ENCODE measurements around the gene TAGAP. TPM values are rescaled to one million over a fixed set of nuclear protein-coding genes. Genes with fewer than 3 reads are reported as not detected.
"Not testable (repeated sequence)": the region's sequence is repeated elsewhere in the genome, so short reads cannot be mapped to it uniquely, and the experiment has no call there.

TAGAP gene
- polyA plus RNA-seq, 4 donors = 0.45 to 3.8 (median 1.9) TPM

DNA sequence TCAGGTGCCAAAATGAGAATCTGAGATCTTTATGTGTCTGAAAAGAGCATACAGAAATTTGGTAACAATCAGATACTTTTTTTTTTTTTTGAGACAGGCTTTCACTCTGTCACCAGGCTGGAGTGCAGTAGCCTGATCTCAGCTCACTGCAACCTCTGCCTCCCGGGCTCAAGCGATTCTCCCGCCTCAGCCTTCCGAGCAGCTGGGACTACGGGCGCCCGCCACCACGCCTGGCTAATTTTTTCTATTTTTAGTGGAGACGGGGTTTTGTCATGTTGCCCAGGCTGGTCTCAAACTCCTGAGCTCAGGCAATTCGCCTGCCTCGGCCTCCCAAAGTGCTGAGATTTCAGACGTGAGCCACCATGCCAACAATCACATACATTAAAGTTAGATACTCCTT lies 6.5 kb downstream of the TAGAP start:
- H3K27me3 ChIP-seq (ENCODE audit: control insufficient read depth in 3 of 3, insufficient read depth in 3 of 3, low read length in 3 of 3); H3K36me3 ChIP-seq (ENCODE audit: control insufficient read depth in 3 of 3, insufficient read depth in 2 of 3, low read depth in 1 of 3, low read length in 3 of 3); H3K4me3 ChIP-seq (ENCODE audit: low read depth in 1 of 3, low read length in 3 of 3); FAIRE-seq; H3K4me1 ChIP-seq (ENCODE audit: control insufficient read depth in 3 of 3, insufficient read depth in 2 of 3, low read depth in 1 of 3, low read length in 2 of 3); H3K9me3 ChIP-seq (ENCODE audit: control insufficient read depth in 2 of 2, insufficient read depth in 1 of 2, low read depth in 1 of 2, low read length in 1 of 2); DNase-seq; H3K27ac ChIP-seq (ENCODE audit: low read depth in 1 of 3, low read length in 2 of 3): not testable (repeated sequence)
- 82 to 86% (median 84%) methylated on average over 12 of the region's 12 CpGs for WGBS, 3 donors

GRCh38 chr6:159037756-159038290 lies 7.0 kb downstream of the TAGAP start:
- FAIRE-seq = no peak
- no peak for DNase-seq
- no peaks in the 10 kb centered on the region for H3K9me3 ChIP-seq (ENCODE audit: control insufficient read depth in 2 of 2, insufficient read depth in 1 of 2, low read depth in 1 of 2, low read length in 1 of 2)
- H3K27me3 ChIP-seq (ENCODE audit: control insufficient read depth in 3 of 3, insufficient read depth in 3 of 3, low read length in 3 of 3) = no peaks in the 10 kb centered on the region
- H3K4me3 ChIP-seq (ENCODE audit: low read depth in 1 of 3, low read length in 3 of 3) = no peak overlapping the region
- H3K4me1 ChIP-seq (ENCODE audit: control insufficient read depth in 3 of 3, insufficient read depth in 2 of 3, low read depth in 1 of 3, low read length in 2 of 3) = peaks cover 0 to 4% (median 0%) of the 10 kb centered on the region in 3 donors
- peaks cover 0 to 2% (median 2%) of the 10 kb centered on the region in 3 donors for H3K36me3 ChIP-seq (ENCODE audit: control insufficient read depth in 3 of 3, insufficient read depth in 2 of 3, low read depth in 1 of 3, low read length in 3 of 3)
- 64 to 71% (median 68%) methylated on average over 5 of the region's 5 CpGs for WGBS, 3 donors
- H3K27ac ChIP-seq (ENCODE audit: low read depth in 1 of 3, low read length in 2 of 3) = no peak overlapping the region

GRCh38 chr6:159036673-159037072 lies 8.1 kb downstream of the TAGAP start:
- no peaks in the 10 kb centered on the region for H3K9me3 ChIP-seq (ENCODE audit: control insufficient read depth in 2 of 2, insufficient read depth in 1 of 2, low read depth in 1 of 2, low read length in 1 of 2)
- no peak overlapping the region for H3K4me3 ChIP-seq (ENCODE audit: low read depth in 1 of 3, low read length in 3 of 3)
- H3K27me3 ChIP-seq (ENCODE audit: control insufficient read depth in 3 of 3, insufficient read depth in 3 of 3, low read length in 3 of 3) = no peaks in the 10 kb centered on the region
- no peak for DNase-seq
- FAIRE-seq = no peak
- no peaks in the 10 kb centered on the region for H3K4me1 ChIP-seq (ENCODE audit: control insufficient read depth in 3 of 3, insufficient read depth in 2 of 3, low read depth in 1 of 3, low read length in 2 of 3)
- 86 to 97% (median 92%) methylated on average over 13 to 14 of the region's 14 CpGs for WGBS, 3 donors
- H3K27ac ChIP-seq (ENCODE audit: low read depth in 1 of 3, low read length in 2 of 3) = no peak overlapping the region
- peaks cover 0 to 2% (median 2%) of the 10 kb centered on the region in 3 donors for H3K36me3 ChIP-seq (ENCODE audit: control insufficient read depth in 3 of 3, insufficient read depth in 2 of 3, low read depth in 1 of 3, low read length in 3 of 3)

DNA sequence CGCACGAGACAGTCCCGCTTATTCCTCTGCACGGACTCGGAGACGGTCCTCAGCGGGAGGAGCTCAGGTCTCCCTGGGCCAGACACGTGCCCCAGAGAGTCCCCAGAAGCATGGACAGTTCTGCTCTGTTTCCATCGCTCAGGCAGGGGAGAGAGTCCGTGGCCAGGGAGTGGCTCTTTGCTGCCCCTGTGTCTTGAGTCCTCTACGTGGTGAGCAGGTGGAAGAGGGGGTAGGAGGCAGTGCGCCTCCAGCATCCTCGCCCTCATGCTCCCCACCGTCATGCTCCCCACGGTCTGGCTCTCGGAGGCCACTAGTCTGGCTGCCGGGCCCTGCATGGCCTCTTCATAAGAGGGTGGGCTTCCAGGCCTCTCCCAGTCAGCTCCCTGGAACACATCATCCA lies 8.9 kb downstream of the TAGAP start:
- H3K27me3 ChIP-seq (ENCODE audit: control insufficient read depth in 3 of 3, insufficient read depth in 3 of 3, low read length in 3 of 3) = no peaks in the 10 kb centered on the region
- FAIRE-seq (no peak), DNase-seq (no peak)
- no peaks in the 10 kb centered on the region for H3K9me3 ChIP-seq (ENCODE audit: control insufficient read depth in 2 of 2, insufficient read depth in 1 of 2, low read depth in 1 of 2, low read length in 1 of 2)
- peaks cover 0 to 2% (median 2%) of the 10 kb centered on the region in 3 donors for H3K36me3 ChIP-seq (ENCODE audit: control insufficient read depth in 3 of 3, insufficient read depth in 2 of 3, low read depth in 1 of 3, low read length in 3 of 3)
- 86 to 91% (median 89%) methylated on average over 17 of the region's 17 CpGs for WGBS, 3 donors
- H3K4me3 ChIP-seq (ENCODE audit: low read depth in 1 of 3, low read length in 3 of 3) = no peak overlapping the region
- no peak overlapping the region for H3K27ac ChIP-seq (ENCODE audit: low read depth in 1 of 3, low read length in 2 of 3)
- H3K4me1 ChIP-seq (ENCODE audit: control insufficient read depth in 3 of 3, insufficient read depth in 2 of 3, low read depth in 1 of 3, low read length in 2 of 3) = no peaks in the 10 kb centered on the region

GRCh38 chr6:159033160-159034049 lies 11.4 kb downstream of the TAGAP start:
- H3K27ac ChIP-seq (ENCODE audit: low read depth in 1 of 3, low read length in 2 of 3) = peak overlapping the region in 1 of 3 donors; percentile 59
- 78 to 90% (median 79%) methylated on average over 11 of the region's 11 CpGs for WGBS, 3 donors
- H3K4me1 ChIP-seq (ENCODE audit: control insufficient read depth in 3 of 3, insufficient read depth in 2 of 3, low read depth in 1 of 3, low read length in 2 of 3) = no peaks in the 10 kb centered on the region
- FAIRE-seq (no peak), DNase-seq (no peak)
- no peaks in the 10 kb centered on the region for H3K9me3 ChIP-seq (ENCODE audit: control insufficient read depth in 2 of 2, insufficient read depth in 1 of 2, low read depth in 1 of 2, low read length in 1 of 2)
- no peaks in the 10 kb centered on the region for H3K27me3 ChIP-seq (ENCODE audit: control insufficient read depth in 3 of 3, insufficient read depth in 3 of 3, low read length in 3 of 3)
- H3K36me3 ChIP-seq (ENCODE audit: control insufficient read depth in 3 of 3, insufficient read depth in 2 of 3, low read depth in 1 of 3, low read length in 3 of 3) = peaks cover 0 to 2% (median 2%) of the 10 kb centered on the region in 3 donors
- no peak overlapping the region for H3K4me3 ChIP-seq (ENCODE audit: low read depth in 1 of 3, low read length in 3 of 3)

DNA sequence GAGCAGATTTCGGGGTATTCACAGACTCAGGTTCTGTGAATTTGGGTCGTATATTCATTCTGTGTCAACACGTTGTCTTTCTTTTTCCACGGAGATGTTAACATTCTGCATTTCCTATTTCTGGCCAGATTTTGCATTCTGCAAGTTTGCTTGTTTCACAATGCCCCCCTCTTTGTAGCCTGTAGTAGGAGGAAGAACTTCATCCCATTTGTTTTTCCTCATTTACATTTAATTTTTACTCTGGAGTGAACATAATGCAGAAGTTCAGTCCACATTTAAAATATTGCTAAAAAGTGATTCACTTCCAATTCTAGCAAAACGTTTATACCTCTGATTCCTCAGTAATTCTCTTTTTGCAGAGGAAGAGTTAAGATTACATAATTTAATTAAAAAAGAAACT lies 12.9 kb downstream of the TAGAP start:
- Histone ChIP-seq H3K27ac (ENCODE audit: low read depth in 1 of 3, low read length in 2 of 3) (no peak overlapping the region), H3K9me3 (ENCODE audit: control insufficient read depth in 2 of 2, insufficient read depth in 1 of 2, low read depth in 1 of 2, low read length in 1 of 2) (no peaks in the 10 kb centered on the region), H3K27me3 (ENCODE audit: control insufficient read depth in 3 of 3, insufficient read depth in 3 of 3, low read length in 3 of 3) (no peaks in the 10 kb centered on the region), H3K4me3 (ENCODE audit: low read depth in 1 of 3, low read length in 3 of 3) (no peak overlapping the region), H3K4me1 (ENCODE audit: control insufficient read depth in 3 of 3, insufficient read depth in 2 of 3, low read depth in 1 of 3, low read length in 2 of 3) (no peaks in the 10 kb centered on the region), H3K36me3 (ENCODE audit: control insufficient read depth in 3 of 3, insufficient read depth in 2 of 3, low read depth in 1 of 3, low read length in 3 of 3) (peaks cover 0 to 2% (median 0%) of the 10 kb centered on the region in 3 donors)
- no peak for FAIRE-seq
- WGBS, 3 donors = 70 to 80% (median 73%) methylated on average over 5 of the region's 5 CpGs
- DNase-seq = no peak

- no peaks in the 10 kb centered on the region for H3K36me3 ChIP-seq (ENCODE audit: control insufficient read depth in 3 of 3, insufficient read depth in 2 of 3, low read depth in 1 of 3, low read length in 3 of 3)
- H3K27me3 ChIP-seq (ENCODE audit: control insufficient read depth in 3 of 3, insufficient read depth in 3 of 3, low read length in 3 of 3) = no peaks in the 10 kb centered on the region
- H3K27ac ChIP-seq (ENCODE audit: low read depth in 1 of 3, low read length in 2 of 3) = no peak overlapping the region
- no peak for FAIRE-seq
- no peak for DNase-seq
- H3K4me1 ChIP-seq (ENCODE audit: control insufficient read depth in 3 of 3, insufficient read depth in 2 of 3, low read depth in 1 of 3, low read length in 2 of 3) = no peaks in the 10 kb centered on the region
- H3K4me3 ChIP-seq (ENCODE audit: low read depth in 1 of 3, low read length in 3 of 3) = no peak overlapping the region
- peaks cover 0 to 4% of the 10 kb centered on the region in 2 donors for H3K9me3 ChIP-seq (ENCODE audit: control insufficient read depth in 2 of 2, insufficient read depth in 1 of 2, low read depth in 1 of 2, low read length in 1 of 2)
- 73 to 87% (median 79%) methylated on average over 2 of the region's 2 CpGs for WGBS, 3 donors
Observed at GRCh38 chr6:159030168-159030567, 14.6 kb downstream of the TAGAP start.

- H3K27me3 ChIP-seq (ENCODE audit: control insufficient read depth in 3 of 3, insufficient read depth in 3 of 3, low read length in 3 of 3); H3K4me1 ChIP-seq (ENCODE audit: control insufficient read depth in 3 of 3, insufficient read depth in 2 of 3, low read depth in 1 of 3, low read length in 2 of 3); DNase-seq; H3K4me3 ChIP-seq (ENCODE audit: low read depth in 1 of 3, low read length in 3 of 3); H3K27ac ChIP-seq (ENCODE audit: low read depth in 1 of 3, low read length in 2 of 3); H3K36me3 ChIP-seq (ENCODE audit: control insufficient read depth in 3 of 3, insufficient read depth in 2 of 3, low read depth in 1 of 3, low read length in 3 of 3); FAIRE-seq: not testable (repeated sequence)
- H3K9me3 ChIP-seq (ENCODE audit: control insufficient read depth in 2 of 2, insufficient read depth in 1 of 2, low read depth in 1 of 2, low read length in 1 of 2) = peaks cover 0 to 11% of the 10 kb centered on the region in 2 donors
- WGBS, 3 donors = 49 to 91% (median 85%) methylated on average over 1 of the region's 1 CpG
Observed at GRCh38 chr6:159025224-159025623, 19.6 kb downstream of the TAGAP start.

All from small intestine (tissue), 7 donors.